PC-9 (cell line): ENCODE data around the gene DCAKD.

ENCODE experiments used
- CTCF ChIP-seq: fragments of 200-600 bp; sonication (generic); conservative IDR thresholded peaks from 2 replicates; pipeline ENCODE4 v1.6.1; 2017; ENCODE audit warnings: mixed run types, antibody characterized with exemption, mild to moderate bottlenecking, moderate library complexity
- EZH2 ChIP-seq: fragments of 200-600 bp; sonication (generic); IDR thresholded peaks from 2 replicates; pipeline ENCODE4 v1.8.0; 2017; ENCODE audit warnings: antibody characterized with exemption, low read depth

- TF ChIP-seq CTCF: no peak
- no peak for TF ChIP-seq EZH2
Measured at GRCh38 chr17:44997733-44998520, 53.5 kb downstream of the DCAKD start.
